Liver (tissue), 9 donors: ENCODE data around the gene NFKB2. TPM values are rescaled to one million over a fixed set of nuclear protein-coding genes. Genes with fewer than 3 reads are reported as not detected.

Experiments used
- DNase-seq: peaks from one replicate; pipeline ENCODE4 v3.0.0-alpha.2; 2017; ENCODE audit warnings: low spot score
- H3K27ac ChIP-seq, 2 donors: one replicate each; pipeline ENCODE4 v1.7.0; 2013; ENCODE audit warnings: inconsistent platforms in 2 of 2, low read length in 2 of 2, control low read depth in 1 of 2, low read depth in 1 of 2, mild to moderate bottlenecking in 1 of 2
- H3K27me3 ChIP-seq, 4 donors: one replicate each; pipeline versions ENCODE4 v1.6.1 to v1.7.0; 2013; ENCODE audit warnings: low read length in 3 of 4, inconsistent platforms in 1 of 4, mild to moderate bottlenecking in 1 of 4, moderate library complexity in 1 of 4; ENCODE audit not compliant: control insufficient read depth in 4 of 4, insufficient read depth in 4 of 4
- H3K36me3 ChIP-seq, 4 donors: one replicate each; pipeline versions ENCODE4 v1.6.1 to v1.7.0; 2013; ENCODE audit warnings: low read length in 3 of 4, mild to moderate bottlenecking in 3 of 4, low read depth in 1 of 4, moderate library complexity in 1 of 4; ENCODE audit not compliant: control insufficient read depth in 4 of 4, insufficient read depth in 3 of 4
- H3K4me1 ChIP-seq, 4 donors: one replicate each; pipeline versions ENCODE4 v1.6.1 to v1.7.0; 2013; ENCODE audit warnings: low read length in 3 of 4, mild to moderate bottlenecking in 3 of 4, moderate library complexity in 1 of 4; ENCODE audit not compliant: control insufficient read depth in 4 of 4, insufficient read depth in 4 of 4
- H3K4me3 ChIP-seq, 3 donors: one replicate each; pipeline versions ENCODE4 v1.6.1 to v1.7.0; 2013; ENCODE audit warnings: low read length in 3 of 3, control low read depth in 1 of 3, low read depth in 1 of 3, mild to moderate bottlenecking in 1 of 3
- H3K9ac ChIP-seq, 2 donors: one replicate each; pipeline ENCODE4 v1.7.0; 2013; ENCODE audit warnings: low read length in 2 of 2, mild to moderate bottlenecking in 2 of 2, moderate library complexity in 2 of 2, control low read depth in 1 of 2, low read depth in 1 of 2
- H3K9me3 ChIP-seq, 4 donors: one replicate each; pipeline versions ENCODE4 v1.6.1 to v1.7.0; 2013; ENCODE audit warnings: low read length in 3 of 4; ENCODE audit not compliant: control insufficient read depth in 4 of 4
- FOXA1 ChIP-seq: IDR thresholded peaks from 2 replicates; pipeline ENCODE4 v1.6.1; 2016; ENCODE audit warnings: antibody characterized with exemption
- FOXA2 ChIP-seq: IDR thresholded peaks from 2 replicates; pipeline ENCODE4 v1.6.1; 2016; ENCODE audit warnings: antibody characterized with exemption
- NR2F2 ChIP-seq: IDR thresholded peaks from 2 replicates; pipeline ENCODE4 v1.6.1; 2016; ENCODE audit warnings: antibody characterized with exemption
- RAD21 ChIP-seq, 2 donors: IDR thresholded peaks; 2 replicates each; pipeline ENCODE4 v1.6.1; 2016; ENCODE audit warnings: antibody characterized with exemption in 2 of 2, mild to moderate bottlenecking in 2 of 2
- REST ChIP-seq: IDR thresholded peaks from 2 replicates; pipeline ENCODE4 v1.6.1; 2016; ENCODE audit warnings: antibody characterized with exemption, mild to moderate bottlenecking
- RXRA ChIP-seq, 2 donors: IDR thresholded peaks; 2 replicates each; pipeline ENCODE4 v1.6.1; 2017 to 2018; ENCODE audit warnings: antibody characterized with exemption in 2 of 2, mild to moderate bottlenecking in 1 of 2
- TAF1 ChIP-seq: conservative IDR thresholded peaks from 2 replicates; pipeline ENCODE4 v1.6.1; 2016; ENCODE audit warnings: antibody characterized with exemption, mild to moderate bottlenecking
- YY1 ChIP-seq: IDR thresholded peaks from 2 replicates; pipeline ENCODE4 v1.6.1; 2016; ENCODE audit warnings: antibody characterized with exemption, mild to moderate bottlenecking
- WGBS: extraction: QIAGEN DNeasy Blood & Tissue Kit; methylation state at CpG from one replicate; pipeline ENCODE4 v1.1.7; 2013; 5-methylcytosine and 5-hydroxymethylcytosine counted together
- polyA plus RNA-seq, 2 donors: library from polyadenylated mRNA; stranded (reverse) in 1 of 2; unstranded in 1 of 2; fragments of 200-250 nt in 1 of 2; fragments of >200 nt in 1 of 2; fragmentation: Nextera tagmentation in 1 of 2; extraction: Ambion mirVana in 1 of 2; gene quantifications; one replicate each; pipeline versions ENCODE4 v1.2.1 to v1.2.3, GENCODE V29; 2013 to 2015
- total RNA-seq, 2 donors: library from RNA; depleted of rRNA; stranded (reverse); fragments of >200 nt; gene quantifications; one replicate each; pipeline ENCODE4 v1.2.3, GENCODE V29; 2014
- TF ChIP-seq, protein P1 (sequence below): fragments of 150-350 bp; IDR thresholded peaks from 2 replicates; pipeline ENCODE4 v1.5.1; 2017; ENCODE audit warnings: improper control_type of control experiment, low read depth, low read length; ENCODE audit not compliant: missing input control
- TF ChIP-seq, protein P2 (sequence below): IDR thresholded peaks from 2 replicates; pipeline ENCODE4 v1.6.1; 2016; ENCODE audit warnings: antibody characterized with exemption
- TF ChIP-seq, protein P3 (sequence below): IDR thresholded peaks from 2 replicates; pipeline ENCODE4 v1.6.1; 2016; ENCODE audit warnings: antibody characterized with exemption
- donor health status: healthy.
- donor health status: healthy.
- donor health status: healthy.
- donor health status: healthy.
- donor health status: healthy.

The NFKB2 gene
- total and polyA plus RNA-seq, 4 donors = 1.8 to 8.5 (median 7.1) TPM

GRCh38 chr10:102404361-102405107 lies 9.0 kb downstream of the NFKB2 start:
- Histone ChIP-seq H3K9ac (no peak overlapping the region), H3K4me3 (no peak overlapping the region), H3K36me3 (peaks cover 0 to 18% (median 2%) of the 10 kb centered on the region in 4 donors), H3K4me1 (peaks cover 2 to 12% (median 7%) of the 10 kb centered on the region in 4 donors), H3K9me3 (no peaks in the 10 kb centered on the region), H3K27me3 (peaks cover 0 to 8% (median 0%) of the 10 kb centered on the region in 4 donors), H3K27ac (no peak overlapping the region)
- no peak for TF ChIP-seq FOXA1
- TF ChIP-seq, protein P1, sequence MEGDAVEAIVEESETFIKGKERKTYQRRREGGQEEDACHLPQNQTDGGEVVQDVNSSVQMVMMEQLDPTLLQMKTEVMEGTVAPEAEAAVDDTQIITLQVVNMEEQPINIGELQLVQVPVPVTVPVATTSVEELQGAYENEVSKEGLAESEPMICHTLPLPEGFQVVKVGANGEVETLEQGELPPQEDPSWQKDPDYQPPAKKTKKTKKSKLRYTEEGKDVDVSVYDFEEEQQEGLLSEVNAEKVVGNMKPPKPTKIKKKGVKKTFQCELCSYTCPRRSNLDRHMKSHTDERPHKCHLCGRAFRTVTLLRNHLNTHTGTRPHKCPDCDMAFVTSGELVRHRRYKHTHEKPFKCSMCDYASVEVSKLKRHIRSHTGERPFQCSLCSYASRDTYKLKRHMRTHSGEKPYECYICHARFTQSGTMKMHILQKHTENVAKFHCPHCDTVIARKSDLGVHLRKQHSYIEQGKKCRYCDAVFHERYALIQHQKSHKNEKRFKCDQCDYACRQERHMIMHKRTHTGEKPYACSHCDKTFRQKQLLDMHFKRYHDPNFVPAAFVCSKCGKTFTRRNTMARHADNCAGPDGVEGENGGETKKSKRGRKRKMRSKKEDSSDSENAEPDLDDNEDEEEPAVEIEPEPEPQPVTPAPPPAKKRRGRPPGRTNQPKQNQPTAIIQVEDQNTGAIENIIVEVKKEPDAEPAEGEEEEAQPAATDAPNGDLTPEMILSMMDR = no peak
- no peak for TF ChIP-seq RXRA (IDR thresholded peaks at IDR 0.05)
- TF ChIP-seq, protein P2, sequence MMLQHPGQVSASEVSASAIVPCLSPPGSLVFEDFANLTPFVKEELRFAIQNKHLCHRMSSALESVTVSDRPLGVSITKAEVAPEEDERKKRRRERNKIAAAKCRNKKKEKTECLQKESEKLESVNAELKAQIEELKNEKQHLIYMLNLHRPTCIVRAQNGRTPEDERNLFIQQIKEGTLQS = no peak
- TF ChIP-seq FOXA2 = no peak
- TF ChIP-seq RAD21 (IDR thresholded peaks at IDR 0.05) = no peak
- no peak for TF ChIP-seq REST
- TF ChIP-seq YY1 = no peak
- no peak for TF ChIP-seq TAF1
- TF ChIP-seq, protein P3, sequence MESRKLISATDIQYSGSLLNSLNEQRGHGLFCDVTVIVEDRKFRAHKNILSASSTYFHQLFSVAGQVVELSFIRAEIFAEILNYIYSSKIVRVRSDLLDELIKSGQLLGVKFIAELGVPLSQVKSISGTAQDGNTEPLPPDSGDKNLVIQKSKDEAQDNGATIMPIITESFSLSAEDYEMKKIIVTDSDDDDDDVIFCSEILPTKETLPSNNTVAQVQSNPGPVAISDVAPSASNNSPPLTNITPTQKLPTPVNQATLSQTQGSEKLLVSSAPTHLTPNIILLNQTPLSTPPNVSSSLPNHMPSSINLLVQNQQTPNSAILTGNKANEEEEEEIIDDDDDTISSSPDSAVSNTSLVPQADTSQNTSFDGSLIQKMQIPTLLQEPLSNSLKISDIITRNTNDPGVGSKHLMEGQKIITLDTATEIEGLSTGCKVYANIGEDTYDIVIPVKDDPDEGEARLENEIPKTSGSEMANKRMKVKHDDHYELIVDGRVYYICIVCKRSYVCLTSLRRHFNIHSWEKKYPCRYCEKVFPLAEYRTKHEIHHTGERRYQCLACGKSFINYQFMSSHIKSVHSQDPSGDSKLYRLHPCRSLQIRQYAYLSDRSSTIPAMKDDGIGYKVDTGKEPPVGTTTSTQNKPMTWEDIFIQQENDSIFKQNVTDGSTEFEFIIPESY = no peak
- no peak for DNase-seq
- WGBS = 92% methylated on average over 17 of the region's 17 CpGs

DNA sequence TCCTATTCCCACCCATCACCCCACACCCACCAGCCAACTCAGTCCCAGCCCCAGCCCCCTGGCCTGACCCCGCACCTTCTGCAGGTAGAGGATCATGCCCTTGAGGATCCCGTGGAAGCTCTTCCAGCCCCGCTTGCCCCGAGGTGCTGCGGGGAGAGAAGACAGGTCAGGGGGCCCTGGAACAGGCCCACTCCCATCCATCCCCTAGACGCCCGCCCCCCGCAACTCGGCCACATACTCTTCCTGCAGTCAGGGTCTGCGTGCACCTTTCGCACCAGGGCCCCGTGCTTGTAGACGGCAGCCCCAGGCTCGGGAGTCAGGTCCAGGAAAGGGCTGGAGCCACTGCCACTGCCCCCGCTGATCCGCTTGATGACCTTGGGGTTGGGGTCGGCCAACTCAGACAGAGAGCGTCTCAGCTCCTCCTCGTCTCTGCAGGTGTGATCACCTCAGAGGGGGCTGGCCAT lies 9.6 kb downstream of the NFKB2 start:
- WGBS = 78% methylated on average over 19 of the region's 19 CpGs
- peaks cover 2 to 8% (median 5%) of the 10 kb centered on the region in 4 donors for H3K4me1 ChIP-seq

More for the DNA sequence above, 9.6 kb downstream of the NFKB2 start:
- Histone ChIP-seq H3K9ac (no peak overlapping the region), H3K9me3 (no peaks in the 10 kb centered on the region), H3K27me3 (peaks cover 0 to 8% (median 2%) of the 10 kb centered on the region in 4 donors), H3K4me3 (no peak overlapping the region), H3K27ac (no peak overlapping the region), H3K36me3 (peaks cover 0 to 18% (median 2%) of the 10 kb centered on the region in 4 donors)
- no peak for TF ChIP-seq NR2F2
- TF ChIP-seq, protein P2 = no peak
- TF ChIP-seq, protein P3 = no peak
- DNase-seq = no peak
